Stimulated activated CD4-positive, alpha-beta T cell treated with anti-CD3 and anti-CD28 coated beads, TNF-alpha, amount 100 ng/mL, for 48 hours (primary cell): Measurements from ENCODE around the gene ADNP.
A peak's percentile ranks its signal among the peaks of the same experiment; 100 is the strongest.

Experiments used
- DNase-seq, 3 donors: peaks; one replicate each; pipeline ENCODE4 v3.0.0-alpha.2; 2020; ENCODE audit warnings: low read depth in 3 of 3

Gene ADNP

DNA sequence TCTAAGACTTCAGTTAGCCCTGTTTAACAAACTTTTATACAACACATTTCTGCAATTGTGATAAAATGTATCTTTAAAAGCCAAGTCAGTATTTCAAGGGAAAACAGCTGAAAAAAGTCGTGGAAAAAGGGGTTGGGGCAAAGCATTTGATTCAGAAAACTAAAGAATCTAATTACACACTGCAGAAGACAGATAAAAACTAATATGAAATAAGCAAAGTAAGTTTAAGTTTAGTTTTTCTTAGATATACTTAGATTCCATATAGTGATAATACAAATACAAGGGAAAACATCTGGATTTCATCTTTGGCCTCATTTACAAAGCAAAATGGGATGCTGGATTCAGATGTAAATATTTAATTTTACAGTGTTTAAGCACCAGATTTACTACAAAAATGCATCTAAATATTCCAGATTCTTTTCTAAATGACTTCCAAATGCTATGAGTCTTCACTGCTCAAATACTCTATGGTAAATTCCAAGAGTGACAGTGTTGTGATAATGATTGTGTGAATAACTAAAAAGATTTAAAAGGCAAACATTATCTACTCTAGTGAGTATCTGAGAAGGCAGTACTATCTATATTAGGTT lies 1.5 kb upstream of the ADNP start:
- DNase-seq, result no peak

DNA sequence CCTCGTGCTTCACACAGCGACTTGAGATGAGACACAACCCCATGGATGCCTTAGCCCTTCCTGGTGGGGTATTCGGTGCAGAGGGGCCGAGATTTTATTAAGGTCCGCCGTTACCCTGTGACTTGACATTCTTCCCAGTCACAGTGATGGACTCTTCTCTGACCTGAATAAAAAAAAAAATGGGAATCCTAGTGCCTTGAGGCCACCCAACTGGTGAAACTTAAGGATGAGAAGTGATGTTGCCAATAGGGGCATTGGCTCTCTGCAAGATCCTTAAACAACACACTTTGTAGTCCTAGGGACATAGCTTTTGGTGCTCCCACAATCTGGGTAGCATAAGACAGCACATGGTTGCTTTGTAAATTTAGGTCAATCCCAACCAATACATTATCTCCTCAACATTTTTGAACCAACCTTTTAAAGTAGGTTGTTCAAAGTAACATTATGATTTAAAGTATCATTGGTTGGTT lies 814 bp upstream of the ADNP start:
- no peak for DNase-seq

DNA sequence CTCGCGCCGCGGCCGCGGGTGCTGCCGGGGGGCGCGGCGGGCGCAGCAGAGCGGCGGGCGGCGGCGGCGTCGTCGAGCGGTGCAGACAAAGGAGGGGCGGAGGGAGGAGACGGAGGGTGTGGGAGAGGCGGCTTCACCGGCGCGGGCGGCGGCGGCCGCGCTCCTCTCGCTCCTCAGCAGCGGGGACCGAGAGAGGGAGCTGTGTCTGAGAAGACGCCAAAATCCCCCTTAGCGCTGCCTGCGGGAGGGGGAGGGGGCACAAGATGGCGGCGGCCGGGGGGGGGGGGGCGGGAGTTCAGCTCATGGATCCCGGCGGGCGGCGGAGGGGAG lies 296 bp downstream of the ADNP start:
- DNase-seq, result no peak

DNA sequence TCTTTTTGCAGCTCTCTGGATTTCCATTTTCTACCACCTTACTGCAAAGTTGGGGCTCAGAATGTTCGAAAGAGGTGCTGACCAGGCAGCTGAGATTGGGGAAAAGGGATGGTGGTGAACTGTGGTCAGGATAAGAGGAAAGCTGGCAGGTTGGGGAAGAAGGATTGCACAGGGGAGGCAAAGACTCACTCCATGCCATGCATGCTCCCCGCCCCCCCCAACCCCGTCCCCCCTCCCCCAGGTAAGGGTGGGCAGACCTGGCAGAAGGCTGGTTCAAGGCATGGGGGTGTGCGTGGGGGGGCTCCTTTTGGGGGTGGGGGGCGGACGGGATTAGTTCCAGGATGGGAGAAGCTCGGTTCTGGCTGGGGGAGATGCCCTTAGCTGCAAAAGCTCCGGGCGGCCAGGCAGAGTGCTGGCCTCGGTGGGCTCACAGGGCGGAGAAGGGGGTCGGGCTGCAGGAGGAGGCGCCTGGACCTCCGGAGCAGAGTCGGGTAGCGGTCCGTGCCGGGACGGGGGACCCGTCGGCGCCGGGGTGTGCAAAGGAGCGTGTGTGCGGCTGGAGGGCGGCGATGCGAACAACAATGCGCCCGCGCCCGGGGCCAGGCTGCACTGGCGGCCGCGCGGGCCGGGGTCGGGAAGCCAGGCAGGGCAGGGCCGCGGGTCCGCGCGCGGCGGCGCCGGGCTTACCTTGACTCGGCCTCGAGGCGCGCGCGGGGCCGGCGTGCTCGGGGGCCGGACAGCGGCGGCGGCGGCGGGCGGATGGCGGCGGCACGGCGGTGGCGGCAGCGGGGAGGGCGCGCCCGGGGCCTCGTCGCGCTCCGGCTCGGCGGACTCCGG lies 880 bp downstream of the ADNP start:
- no peak for DNase-seq

DNA sequence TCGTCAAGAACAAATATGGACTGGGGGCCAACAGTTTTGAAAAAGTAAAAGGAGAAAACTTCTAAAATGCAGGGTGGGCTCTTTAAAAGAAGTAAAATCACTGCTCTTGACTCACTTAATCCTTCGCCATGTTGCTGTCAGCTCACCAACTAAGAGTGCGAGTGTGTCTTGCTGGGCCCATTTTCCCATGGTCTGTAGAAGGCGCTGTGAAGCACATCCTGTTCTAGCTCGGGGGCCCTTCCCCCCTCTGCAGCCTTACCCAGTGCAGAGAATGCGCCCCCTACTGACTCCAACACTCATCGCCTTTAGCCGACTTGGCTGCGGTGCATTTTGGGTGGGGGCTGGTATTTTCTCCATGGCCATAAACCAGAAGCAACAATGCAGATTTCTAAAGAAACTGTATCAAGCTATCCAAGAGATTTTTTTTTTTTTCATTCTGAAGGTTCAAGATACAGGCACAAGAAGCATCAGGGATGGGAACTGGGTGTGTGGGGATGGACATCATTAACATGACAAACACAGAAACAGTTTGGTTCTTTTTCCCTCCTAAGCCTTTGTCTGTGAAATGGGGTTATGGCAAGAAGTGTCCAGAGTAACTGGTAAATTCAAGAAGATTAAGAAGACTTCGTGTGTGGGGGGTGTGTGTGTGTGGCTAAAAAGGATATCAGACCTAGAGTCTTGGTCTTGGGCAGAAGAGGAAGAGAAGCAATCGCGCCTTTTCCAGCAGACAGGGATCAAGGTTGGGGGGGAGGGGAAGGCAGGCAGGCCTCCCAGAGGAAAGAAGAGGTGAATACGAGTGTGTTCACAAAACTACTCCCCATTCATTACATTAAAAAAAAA lies 1.7 kb downstream of the ADNP start:
- peak; percentile 91 to 96 (median 91) for DNase-seq

DNA sequence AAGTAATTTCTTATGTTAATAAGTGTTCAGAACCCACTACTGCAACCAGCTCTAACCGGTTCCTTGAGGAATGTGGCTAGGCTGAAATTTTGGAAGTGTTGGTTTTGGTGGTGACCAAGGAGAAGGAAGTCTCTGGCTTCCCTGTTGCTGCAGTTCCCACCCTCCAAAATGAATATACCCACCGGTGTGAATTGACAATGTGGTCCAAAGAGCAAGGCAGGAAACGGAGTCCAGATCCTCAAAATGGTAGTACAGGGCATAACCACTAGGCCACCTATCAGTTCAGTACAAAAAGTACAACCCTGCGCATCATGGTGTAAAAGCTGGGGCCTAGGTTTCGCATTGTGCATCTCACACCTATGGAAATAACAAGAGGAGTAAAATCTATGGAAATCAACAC lies 2.8 kb downstream of the ADNP start:
- DNase-seq, result no peak

DNA sequence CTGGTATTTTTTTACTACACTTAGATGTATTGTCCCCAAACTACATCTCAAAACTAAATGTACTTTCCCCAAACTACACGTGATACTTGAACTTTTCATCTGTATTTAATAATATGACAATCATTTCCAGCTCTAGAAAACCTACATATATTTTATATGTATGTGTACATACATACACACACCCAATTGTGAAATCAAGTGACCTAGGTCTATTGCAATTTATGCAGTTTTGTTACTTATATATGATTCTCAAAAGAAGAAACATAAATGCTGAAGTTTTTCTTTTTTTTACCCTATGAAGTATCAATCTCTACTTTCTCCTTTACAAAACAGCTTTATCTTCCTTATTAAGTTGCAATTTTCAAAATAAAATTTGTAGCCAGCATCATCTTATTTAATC lies 4.7 kb downstream of the ADNP start:
- no peak for DNase-seq

DNA sequence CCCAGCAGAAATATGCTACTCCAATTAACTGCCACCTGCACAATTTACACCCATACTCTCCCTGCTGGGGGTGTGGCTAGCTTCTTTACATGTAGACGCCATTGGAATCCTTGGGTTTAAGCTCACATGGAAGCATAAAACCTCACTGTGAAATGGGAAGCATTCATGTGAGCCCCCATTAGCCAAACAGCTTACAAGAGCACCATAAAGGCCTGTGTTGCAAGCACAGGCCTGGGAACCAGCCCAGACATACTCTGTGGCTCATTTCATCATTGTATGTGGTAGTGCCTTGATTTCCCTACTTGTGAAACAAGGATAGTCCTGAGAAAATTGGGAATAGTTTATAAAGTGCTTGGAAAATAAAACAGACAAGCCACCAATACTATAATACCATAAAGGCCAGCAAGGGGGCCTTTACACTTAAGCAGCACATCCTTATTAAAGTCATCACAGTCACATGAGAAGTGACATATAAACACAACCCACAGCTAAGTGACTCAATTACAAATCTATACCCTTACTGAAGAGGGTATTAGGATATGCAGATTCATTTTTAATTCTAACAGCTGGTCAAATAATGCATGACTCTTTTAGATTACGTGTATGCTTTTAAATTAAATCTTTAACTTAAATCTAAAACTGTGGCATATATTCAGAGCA lies 6.8 kb downstream of the ADNP start:
- DNase-seq, result no peak

DNA sequence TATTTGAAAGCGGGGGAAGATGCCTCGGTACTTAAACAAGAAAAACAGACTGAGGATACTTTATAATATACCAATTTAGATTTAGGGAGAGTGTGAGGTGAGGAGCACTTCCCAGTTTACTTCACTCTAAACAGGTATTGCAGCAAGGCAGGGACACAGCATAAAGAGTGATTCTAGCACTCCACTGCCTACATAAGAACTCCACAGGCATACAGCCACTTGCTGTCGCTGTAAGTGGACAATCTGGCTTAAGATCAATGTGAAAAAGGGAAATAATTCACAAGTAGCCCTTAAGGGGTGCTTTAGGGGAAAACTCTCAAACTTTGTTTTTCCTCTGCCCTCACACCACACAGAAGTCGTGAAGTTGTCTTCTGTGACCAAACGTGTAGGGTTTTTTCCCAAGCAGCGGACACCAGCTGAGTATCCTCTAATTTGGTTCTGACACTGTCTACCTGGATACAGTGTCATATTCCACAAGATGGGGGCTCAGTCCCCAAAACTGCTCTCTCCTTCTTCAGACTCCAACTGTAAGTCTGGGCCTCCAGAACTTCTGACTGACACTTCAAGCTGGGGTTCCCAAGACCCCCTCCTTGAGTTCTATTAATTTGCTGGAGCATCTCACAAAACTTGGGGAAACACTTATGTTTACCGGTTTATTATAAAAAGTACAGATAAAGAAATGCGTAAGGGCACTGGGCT lies 9.3 kb downstream of the ADNP start:
- DNase-seq, result no peak

DNA sequence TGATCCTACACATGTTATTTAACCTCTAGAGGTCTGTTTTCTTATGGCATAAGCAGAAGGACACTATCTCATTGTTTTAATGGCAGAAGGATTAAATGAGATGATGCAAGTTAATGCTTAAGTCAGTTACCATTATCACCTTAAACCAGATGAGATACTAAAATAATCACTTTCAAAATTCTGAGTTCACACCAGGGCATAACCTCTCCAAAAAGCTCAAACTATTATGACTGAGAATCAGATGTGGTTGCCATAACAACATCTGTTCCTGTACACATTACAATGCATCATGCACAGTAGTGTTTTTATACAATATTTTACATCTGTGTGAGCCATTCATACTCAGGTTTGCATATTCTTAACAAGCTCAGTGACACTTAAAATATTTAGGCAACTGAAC lies 10.2 kb downstream of the ADNP start:
- no peak for DNase-seq

DNA sequence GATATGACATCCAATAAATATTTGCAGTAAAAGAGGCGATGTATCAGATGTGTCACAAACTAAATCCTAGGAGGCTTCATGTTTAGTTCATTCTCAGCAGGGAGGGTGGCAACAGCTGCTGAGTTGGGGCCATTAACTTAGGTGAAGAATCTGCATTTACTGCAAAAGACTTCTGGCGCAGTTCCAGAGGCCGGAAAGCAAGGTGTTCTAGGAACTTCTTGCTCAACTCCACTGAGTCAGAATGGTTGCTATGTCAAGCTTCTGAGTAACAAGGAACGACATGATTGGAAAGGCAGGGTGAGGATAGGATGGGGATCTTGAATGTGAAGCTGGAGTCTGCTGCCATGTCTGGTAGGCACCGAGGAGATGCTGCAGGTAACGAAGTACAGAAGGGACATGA lies 11.7 kb downstream of the ADNP start:
- no peak for DNase-seq

DNA sequence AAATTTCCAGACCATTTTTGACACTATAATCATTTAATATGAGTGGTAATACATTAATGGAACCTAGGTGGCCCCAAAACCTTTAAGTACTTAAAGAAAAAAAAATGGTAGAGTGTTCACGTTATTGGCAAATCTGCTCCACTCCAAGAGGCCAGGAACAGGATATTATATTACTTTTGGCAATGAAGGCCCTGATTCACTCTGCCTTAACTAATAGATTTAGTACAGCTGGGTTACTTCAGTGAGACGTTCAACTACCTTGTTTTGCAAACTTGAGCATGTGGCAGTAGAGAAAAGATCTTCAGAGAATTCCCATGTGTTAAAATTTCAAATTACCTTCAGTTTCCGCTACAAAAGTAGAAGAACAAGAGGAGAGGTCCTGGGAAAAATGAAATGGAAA lies 12.8 kb downstream of the ADNP start:
- no peak for DNase-seq

DNA sequence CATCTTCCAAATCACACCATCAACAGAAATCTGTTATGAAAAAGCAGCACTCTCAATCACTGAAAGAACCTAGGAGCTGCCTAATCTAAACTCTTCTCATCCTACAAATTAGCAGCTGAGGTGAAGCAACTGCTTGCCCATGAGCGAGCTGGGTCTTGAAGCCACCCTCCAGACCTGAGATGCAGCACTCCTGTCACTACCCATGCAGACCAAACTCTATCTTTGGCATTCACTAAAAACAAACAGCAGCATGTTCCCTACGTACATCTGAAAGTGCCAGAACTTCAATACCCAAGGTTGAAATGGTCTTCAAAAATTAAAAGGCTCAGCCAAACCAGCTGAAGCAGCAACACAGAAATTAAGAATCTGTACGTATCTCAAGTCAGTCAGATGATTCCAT lies 14.3 kb downstream of the ADNP start:
- no peak for DNase-seq

DNA sequence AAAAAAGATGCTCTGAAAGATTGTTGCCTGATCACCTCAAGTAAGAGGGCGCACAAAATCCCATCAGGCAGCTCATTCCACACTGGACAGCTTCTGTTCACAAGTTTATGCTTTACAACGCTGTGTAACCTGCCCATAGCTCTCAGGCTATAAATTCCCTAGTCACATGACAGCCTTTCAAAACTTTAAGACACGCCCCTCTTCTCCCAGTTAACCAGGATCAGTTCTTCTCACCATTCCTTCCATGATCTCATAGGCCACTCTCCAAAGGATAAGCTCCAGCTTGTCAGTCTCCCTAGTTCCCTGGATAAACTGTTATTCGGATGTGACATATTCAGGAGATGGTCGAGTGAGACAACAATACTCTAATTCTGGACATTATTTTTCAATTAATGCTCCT lies 15.0 kb downstream of the ADNP start:
- DNase-seq, result no peak

DNA sequence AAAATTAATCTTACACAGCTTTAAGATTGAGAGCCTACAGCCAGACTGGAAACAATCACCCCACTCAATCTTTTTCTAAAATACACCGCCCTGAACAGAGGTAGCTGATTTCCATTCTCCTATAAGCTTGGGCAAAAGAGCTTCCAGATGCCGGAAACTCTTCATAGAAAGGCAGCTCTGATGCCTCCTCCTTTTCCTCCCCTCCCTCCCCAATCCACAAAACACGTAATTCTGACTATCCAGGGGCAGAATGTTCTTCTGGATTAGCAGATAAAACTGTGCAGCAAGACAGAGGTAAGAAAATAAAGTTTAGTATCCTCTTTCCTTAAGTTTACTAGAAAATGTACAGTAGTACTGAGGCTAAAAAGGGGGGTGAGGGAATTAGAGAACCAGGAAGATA lies 15.8 kb downstream of the ADNP start:
- no peak for DNase-seq

DNA sequence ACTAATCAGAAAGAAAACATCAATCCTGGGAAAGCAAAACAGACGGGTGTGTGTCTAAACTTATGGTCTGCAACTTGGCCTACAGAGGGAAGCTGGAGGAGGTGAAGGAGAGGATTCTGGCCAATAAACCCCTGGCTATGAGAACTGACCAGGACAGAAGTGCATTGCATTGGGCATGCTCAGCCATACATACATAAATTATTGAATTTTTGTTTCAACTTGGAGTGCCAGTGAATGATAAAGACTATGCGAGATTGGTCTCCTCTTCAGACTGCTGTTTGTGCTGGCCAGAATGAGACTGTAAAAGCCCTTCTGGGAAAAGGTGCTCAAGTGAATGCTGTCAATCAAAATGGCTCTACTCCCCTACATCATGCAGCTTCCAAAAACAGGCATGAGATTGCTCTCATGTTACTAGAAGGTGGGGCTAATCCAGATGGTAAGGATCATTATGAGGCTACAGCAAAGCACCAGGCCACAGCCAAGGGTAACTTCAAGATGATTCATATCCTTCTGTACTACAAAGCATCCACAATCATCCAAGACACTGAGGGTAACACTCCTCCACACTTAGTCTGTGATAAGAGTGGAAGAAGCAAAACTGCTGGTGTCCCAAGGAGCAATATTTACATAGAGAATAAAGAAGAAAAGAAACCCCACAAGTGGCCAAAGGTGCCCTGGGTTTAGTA lies 17.4 kb downstream of the ADNP start:
- peak in 1 of 3 donors; percentile 10 for DNase-seq

DNA sequence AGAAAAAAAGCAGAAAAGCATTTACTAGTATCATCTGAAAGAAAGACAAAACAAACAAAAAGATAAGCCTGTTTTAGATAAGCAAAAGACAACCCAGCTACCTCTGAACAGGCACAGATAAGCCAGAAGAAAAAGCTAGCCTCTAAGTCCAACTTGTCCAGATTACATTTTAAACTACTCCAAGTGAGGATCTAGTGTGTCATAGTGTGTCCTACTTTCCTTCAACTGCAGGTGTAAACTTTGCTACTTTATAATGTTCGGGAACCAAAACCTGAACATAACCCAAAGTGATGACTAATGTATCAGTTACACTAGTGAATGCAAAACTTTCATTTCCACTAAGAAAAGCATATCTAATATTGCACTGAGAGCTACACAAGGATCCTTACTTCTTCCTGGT lies 19.5 kb downstream of the ADNP start:
- no peak for DNase-seq

DNA sequence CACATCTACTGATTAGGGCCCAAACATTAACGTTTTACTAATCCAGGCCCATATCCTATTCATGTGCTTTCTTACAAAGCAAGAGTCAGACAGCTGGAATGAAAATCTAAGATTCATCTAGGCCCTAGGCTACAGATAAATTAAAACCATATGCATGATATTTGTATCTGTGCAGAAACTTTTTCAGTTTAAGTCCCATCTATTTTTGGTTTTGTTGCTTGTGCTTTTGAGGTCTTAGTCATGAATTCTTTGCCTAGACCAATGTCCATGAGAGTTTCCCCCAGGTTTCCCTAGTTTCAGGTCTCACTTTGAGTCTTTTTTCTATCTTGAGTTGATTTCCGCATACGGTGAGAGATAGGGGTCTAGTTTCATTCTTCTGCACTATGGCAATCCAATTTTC lies 20.2 kb downstream of the ADNP start:
- no peak for DNase-seq

DNA sequence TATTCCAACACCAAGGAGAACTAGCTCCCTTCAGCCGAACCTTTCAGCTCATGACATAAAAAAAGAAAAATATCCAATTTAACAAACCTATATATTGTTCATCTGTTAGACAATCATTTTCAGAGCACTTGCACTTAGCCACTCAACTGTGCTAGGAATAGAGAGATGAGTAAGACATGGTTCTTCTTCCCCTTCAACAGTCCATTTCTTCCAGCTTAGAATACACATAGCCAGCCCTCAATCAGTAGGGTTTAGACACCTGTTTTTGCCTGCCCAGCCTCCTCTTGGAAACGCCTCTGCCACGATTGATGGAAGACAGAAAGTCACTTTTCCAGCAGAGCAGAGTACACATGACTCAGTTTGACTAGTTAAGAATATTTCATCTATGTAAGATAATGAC lies 21.8 kb downstream of the ADNP start:
- no peak for DNase-seq

DNA sequence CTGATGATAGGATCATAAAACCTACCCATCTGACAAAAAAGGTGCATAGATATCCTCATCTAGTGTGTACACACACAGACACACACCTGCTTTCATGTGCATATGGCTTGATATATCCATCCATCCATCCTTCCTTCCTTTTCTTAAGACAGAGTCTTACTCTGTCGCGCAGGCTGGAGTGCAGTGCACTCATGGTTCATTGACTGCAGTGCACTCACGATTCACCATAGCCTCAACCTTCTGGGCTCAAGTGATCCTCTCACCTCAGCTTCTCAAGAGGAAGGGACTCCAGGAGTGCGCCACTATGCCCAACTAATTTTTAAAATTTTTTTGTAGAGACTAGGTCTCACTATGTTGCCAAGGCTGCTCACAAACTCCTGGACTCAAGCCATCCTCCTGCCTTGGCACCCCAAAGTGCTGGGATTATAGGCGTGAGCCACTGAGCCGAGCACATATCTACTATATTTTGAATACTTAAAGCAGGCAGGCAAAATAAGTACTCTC lies 27.1 kb downstream of the ADNP start:
- DNase-seq, result no peak
